GM23338 (cell line): ENCODE measurements around the gene KRIT1. TPM values are rescaled to one million over a fixed set of nuclear protein-coding genes. Genes with fewer than 3 reads are reported as not detected.

ENCODE experiments used
- ATAC-seq: fragments of 200-7000 bp; cut with Tn5 transposase; 3 replicates; pipeline ENCODE4 v1.9.1; 2020
- DNase-seq: peaks from one replicate; pipeline ENCODE4 v3.0.0-alpha.2; 2015; ENCODE audit warnings: low spot score
- H2AFZ ChIP-seq: fragments of 200-600 bp; sonication (generic); 2 replicates; pipeline ENCODE4 v1.8.0; 2016; ENCODE audit warnings: antibody characterized with exemption, mild to moderate bottlenecking, moderate library complexity
- H3F3A ChIP-seq: fragments of 200-600 bp; sonication (generic); replicated peaks from 2 replicates; pipeline ENCODE4 v1.8.0; 2017; ENCODE audit warnings: antibody characterized with exemption, mixed run types, low read depth
- H3K27ac ChIP-seq: fragments of 200-600 bp; sonication (generic); 2 replicates; pipeline ENCODE4 v1.6.1; 2016; ENCODE audit warnings: low read depth
- H3K27me3 ChIP-seq: fragments of 200-600 bp; sonication (generic); 2 replicates; pipeline ENCODE4 v1.8.0; 2016; ENCODE audit warnings: mild to moderate bottlenecking, mixed run types, moderate library complexity; ENCODE audit not compliant: insufficient read depth
- H3K36me3 ChIP-seq: fragments of 200-600 bp; sonication (generic); 2 replicates; pipeline ENCODE4 v1.8.0; 2016; ENCODE audit warnings: mild to moderate bottlenecking; ENCODE audit not compliant: insufficient read depth
- H3K4me1 ChIP-seq: fragments of 200-600 bp; sonication (generic); 2 replicates; pipeline ENCODE4 v1.8.0; 2016; ENCODE audit warnings: mild to moderate bottlenecking, moderate library complexity; ENCODE audit not compliant: insufficient read depth
- H3K4me2 ChIP-seq: fragments of 200-600 bp; sonication (generic); 2 replicates; pipeline ENCODE4 v1.7.1; 2017; ENCODE audit warnings: mixed run types
- H3K4me3 ChIP-seq: fragments of 200-600 bp; sonication (generic); 2 replicates; pipeline ENCODE4 v1.6.1; 2016; ENCODE audit warnings: mixed run types
- H3K79me2 ChIP-seq: fragments of 200-600 bp; sonication (generic); replicated peaks from 2 replicates; pipeline ENCODE4 v1.8.0; 2017; ENCODE audit warnings: mild to moderate bottlenecking; ENCODE audit not compliant: insufficient read depth
- H3K9me2 ChIP-seq: fragments of 200-600 bp; sonication (generic); 2 replicates; pipeline ENCODE4 v1.8.0; 2017; ENCODE audit not compliant: insufficient read depth
- H4K20me1 ChIP-seq: fragments of 200-600 bp; sonication (generic); replicated peaks from 2 replicates; pipeline ENCODE4 v1.8.0; 2017; ENCODE audit warnings: mild to moderate bottlenecking; ENCODE audit not compliant: insufficient read depth
- H3K27ac Mint-ChIP-seq: 2 replicates; pipeline ENCODE4 v1.8.0; 2020; ENCODE audit warnings: inconsistent platforms, mild to moderate bottlenecking, moderate library complexity, mixed read lengths
- H3K27me3 Mint-ChIP-seq: 3 replicates; pipeline ENCODE4 v1.8.0; 2022; ENCODE audit warnings: low read depth, mild to moderate bottlenecking, moderate library complexity, mixed read lengths, inconsistent platforms; ENCODE audit not compliant: insufficient read depth, poor library complexity
- H3K36me3 Mint-ChIP-seq: 3 replicates; pipeline ENCODE4 v1.8.0; 2021; ENCODE audit warnings: low read depth, mild to moderate bottlenecking, inconsistent platforms, moderate library complexity, mixed read lengths
- H3K4me1 Mint-ChIP-seq: 3 replicates; pipeline ENCODE4 v1.8.0; 2020; ENCODE audit warnings: mild to moderate bottlenecking, inconsistent platforms, mixed read lengths
- H3K4me3 Mint-ChIP-seq: 3 replicates; pipeline ENCODE4 v1.8.0; 2021; ENCODE audit warnings: moderate library complexity, mild to moderate bottlenecking, inconsistent platforms, mixed read lengths
- H3K9me3 Mint-ChIP-seq: 3 replicates; pipeline ENCODE4 v1.8.0; 2020; ENCODE audit warnings: moderate library complexity, mild to moderate bottlenecking, inconsistent platforms, mixed read lengths
- CREB1 ChIP-seq: fragments of 250-450 bp; sonication (Bioruptor Pico); IDR thresholded peaks from 2 replicates; pipeline ENCODE4 v1.5.0; 2020; ENCODE audit warnings: low read depth, mild to moderate bottlenecking, moderate library complexity
- EZH2 ChIP-seq: fragments of 200-600 bp; sonication (generic); IDR thresholded peaks from one replicate; pipeline ENCODE4 v1.8.0; 2017; ENCODE audit warnings: antibody characterized with exemption, mild to moderate bottlenecking, low read depth; ENCODE audit not compliant: unreplicated experiment
- EZH2phosphoT487 ChIP-seq: fragments of 200-600 bp; sonication (generic); IDR thresholded peaks from one replicate; pipeline ENCODE4 v1.8.1; 2018; ENCODE audit warnings: antibody characterized with exemption; ENCODE audit not compliant: unreplicated experiment
- JUNB ChIP-seq: IDR thresholded peaks from one replicate; pipeline ENCODE4 v1.6.1; 2016; ENCODE audit warnings: antibody characterized with exemption; ENCODE audit not compliant: unreplicated experiment
- NANOG ChIP-seq: IDR thresholded peaks from 2 replicates; pipeline ENCODE4 v1.6.1; 2016; ENCODE audit warnings: antibody characterized with exemption, borderline replicate concordance
- STAT1 ChIP-seq: IDR thresholded peaks from one replicate; pipeline ENCODE4 v1.6.1; 2016; ENCODE audit warnings: antibody characterized with exemption; ENCODE audit not compliant: unreplicated experiment
- ZNF114 ChIP-seq: fragments of 250-450 bp; sonication (Bioruptor Pico); IDR thresholded peaks from 2 replicates; pipeline ENCODE4 v1.5.0; 2020; ENCODE audit warnings: mild to moderate bottlenecking, moderate library complexity
- ZNF331 ChIP-seq: fragments of 250-450 bp; sonication (Bioruptor Pico); IDR thresholded peaks from 2 replicates; pipeline ENCODE4 v1.5.0; 2020; ENCODE audit warnings: low read depth, mild to moderate bottlenecking, moderate library complexity
- ZNF462 ChIP-seq: fragments of 250-450 bp; sonication (Bioruptor Pico); IDR thresholded peaks from 2 replicates; pipeline ENCODE4 v1.5.0; 2020; ENCODE audit warnings: mild to moderate bottlenecking, moderate library complexity
- polyA plus RNA-seq: library from polyadenylated mRNA; unstranded; fragments of >200 nt; fragmentation: Nextera tagmentation; extraction: Ambion mirVana; gene quantifications from 2 replicates; pipeline ENCODE4 v1.2.1, GENCODE V29; 2016
- total RNA-seq: library from RNA; depleted of rRNA; stranded (reverse); fragments of >200 nt; shearing (Covaris generic); gene quantifications from 2 replicates; pipeline ENCODE4 v1.2.3, GENCODE V29; 2014

Gene KRIT1
- total and polyA plus RNA-seq, 2 experiments from 2014 or later, result 51.2 to 54.3 TPM

GRCh38 chr7:92244808-92245486 lies 767 bp downstream of the KRIT1 start (continued):
- TF ChIP-seq ZNF462 (CRISPR knock-in tag), result no peak
- TF ChIP-seq NANOG, result no peak
- TF ChIP-seq JUNB, result no peak

GRCh38 chr7:92242972-92243371 lies 2.7 kb downstream of the KRIT1 start:
- ATAC-seq (no peak), DNase-seq (no peak)
- H3K36me3 ChIP-seq, result no peaks in the 10 kb centered on the region; the same call in 1 of the 2 replicates
- no peak overlapping the region for H3K27ac ChIP-seq
- H3K79me2 ChIP-seq, result peaks cover 41% of the 10 kb centered on the region
- no peaks in the 10 kb centered on the region for H3K9me2 ChIP-seq
- Mint-ChIP-seq H3K36me3 (peaks cover 12% of the 10 kb centered on the region), H3K27me3 (peaks cover 11% of the 10 kb centered on the region), H3K4me3 (no peak overlapping the region), H3K27ac (no peak overlapping the region), H3K9me3 (no peaks in the 10 kb centered on the region), H3K4me1 (peaks cover 23% of the 10 kb centered on the region; the same call in 2 of the 3 replicates)
- no peak overlapping the region for H3K4me3 ChIP-seq
- H3K4me1 ChIP-seq, result peaks cover 19% of the 10 kb centered on the region
- H3K27me3 ChIP-seq, result no peaks in the 10 kb centered on the region
- no peaks in the 10 kb centered on the region for H4K20me1 ChIP-seq
- no peaks in the 10 kb centered on the region for H3F3A ChIP-seq
- H2AFZ ChIP-seq, result no peak overlapping the region
- no peak overlapping the region for H3K4me2 ChIP-seq
- TF ChIP-seq ZNF462 (CRISPR knock-in tag) (no peak), JUNB (no peak), EZH2phosphoT487 (no peak), EZH2 (no peak), STAT1 (no peak), ZNF114 (CRISPR knock-in tag) (no peak), CREB1 (CRISPR knock-in tag) (no peak), ZNF331 (CRISPR knock-in tag) (no peak)
